DND-41 (cell line): ENCODE data around the gene IQSEC1.

Experiments
- EZH2 ChIP-seq: IDR thresholded peaks from 3 replicates; pipeline ENCODE4 v1.6.1; 2012; ENCODE audit warnings: borderline replicate concordance, low read depth, mild to moderate bottlenecking, moderate library complexity, low read length, inconsistent platforms; ENCODE audit not compliant: severe bottlenecking
- TF ChIP-seq, protein P1 (sequence below): IDR thresholded peaks from 2 replicates; pipeline ENCODE4 v1.5.1; 2012; ENCODE audit warnings: borderline replicate concordance, low read length, moderate library complexity, mild to moderate bottlenecking; ENCODE audit not compliant: poor library complexity, severe bottlenecking; ENCODE audit errors: extremely low read depth

DNA sequence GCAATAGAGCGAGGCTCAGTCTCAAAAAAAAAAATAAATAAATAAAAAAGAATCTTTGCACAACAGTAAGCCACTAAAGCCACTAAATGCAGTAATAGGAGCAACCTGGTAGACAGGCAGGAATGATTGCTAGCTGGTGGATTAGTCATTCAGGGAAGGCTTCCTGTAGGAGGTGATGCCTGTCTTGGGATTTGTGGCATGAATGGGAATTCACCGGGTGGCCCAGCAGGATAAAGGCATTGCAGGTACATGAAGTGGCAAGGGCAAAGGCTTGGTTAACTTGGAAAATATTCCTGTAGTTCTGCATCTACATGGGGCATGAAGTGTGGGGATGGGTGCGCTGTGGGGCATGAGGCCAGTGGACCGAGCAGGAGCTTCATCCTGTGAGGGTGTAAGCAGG, 94.5 kb downstream of the IQSEC1 start:
- TF ChIP-seq, protein P1, sequence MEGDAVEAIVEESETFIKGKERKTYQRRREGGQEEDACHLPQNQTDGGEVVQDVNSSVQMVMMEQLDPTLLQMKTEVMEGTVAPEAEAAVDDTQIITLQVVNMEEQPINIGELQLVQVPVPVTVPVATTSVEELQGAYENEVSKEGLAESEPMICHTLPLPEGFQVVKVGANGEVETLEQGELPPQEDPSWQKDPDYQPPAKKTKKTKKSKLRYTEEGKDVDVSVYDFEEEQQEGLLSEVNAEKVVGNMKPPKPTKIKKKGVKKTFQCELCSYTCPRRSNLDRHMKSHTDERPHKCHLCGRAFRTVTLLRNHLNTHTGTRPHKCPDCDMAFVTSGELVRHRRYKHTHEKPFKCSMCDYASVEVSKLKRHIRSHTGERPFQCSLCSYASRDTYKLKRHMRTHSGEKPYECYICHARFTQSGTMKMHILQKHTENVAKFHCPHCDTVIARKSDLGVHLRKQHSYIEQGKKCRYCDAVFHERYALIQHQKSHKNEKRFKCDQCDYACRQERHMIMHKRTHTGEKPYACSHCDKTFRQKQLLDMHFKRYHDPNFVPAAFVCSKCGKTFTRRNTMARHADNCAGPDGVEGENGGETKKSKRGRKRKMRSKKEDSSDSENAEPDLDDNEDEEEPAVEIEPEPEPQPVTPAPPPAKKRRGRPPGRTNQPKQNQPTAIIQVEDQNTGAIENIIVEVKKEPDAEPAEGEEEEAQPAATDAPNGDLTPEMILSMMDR, result no peak
- no peak for TF ChIP-seq EZH2
